SK-N-SH (cell line): Measurements from ENCODE around the gene ALPL. TPM values are rescaled to one million over a fixed set of nuclear protein-coding genes. Genes with fewer than 3 reads are reported as not detected.

ENCODE experiments used
- CTCF ChIA-PET: fragments of 300-600, 350-600 bp; formaldehyde crosslinking; extraction: SDS; loops from one replicate; lab custom pipeline; 2021; lab: Yijun Ruan, JAX
- POLR2A ChIA-PET: fragments of 350-600 bp; sonication (Branson Sonifier 250); formaldehyde crosslinking; extraction: SDS; loops from one replicate; lab custom pipeline; 2020; ENCODE audit warnings: antibody characterized with exemption, inconsistent platforms; lab: Yijun Ruan, JAX
- DNase-seq: peaks from one replicate; pipeline ENCODE4 v3.0.0; 2012
- H2AFZ ChIP-seq: fragments of 200-600 bp; sonication (generic); 2 replicates; pipeline ENCODE4 v1.8.1; 2016; ENCODE audit warnings: antibody characterized with exemption, mild to moderate bottlenecking, low read depth
- H3F3A ChIP-seq: fragments of 200-600 bp; sonication (generic); replicated peaks from 2 replicates; pipeline ENCODE3; 2016; ENCODE audit warnings: antibody characterized with exemption, mild to moderate bottlenecking; ENCODE audit not compliant: insufficient read depth
- H3K27ac ChIP-seq, 2 experiments: fragments of 200-500 bp in 1 of 2; fragments of 200-600 bp in 1 of 2; sonication (Bioruptor generic) in 1 of 2; sonication (generic), shearing (Covaris generic) in 1 of 2; 2 replicates each; pipeline versions ENCODE4 v1.5.1 to v1.6.1; 2014 to 2016; ENCODE audit warnings: low read depth in 2 of 2, inconsistent platforms in 1 of 2, low read length in 1 of 2, mild to moderate bottlenecking in 1 of 2, mixed read lengths in 1 of 2
- H3K27me3 ChIP-seq: fragments of 200-600 bp; sonication (generic), shearing (Covaris generic); 2 replicates; pipeline ENCODE4 v1.6.1; 2016; ENCODE audit warnings: mixed run types; ENCODE audit not compliant: insufficient read depth
- H3K36me3 ChIP-seq, 2 experiments: fragments of 200-500 bp in 1 of 2; fragments of 200-600 bp in 1 of 2; sonication (Bioruptor generic) in 1 of 2; sonication (generic) in 1 of 2; replicated peaks in 1 of 2; 2 replicates each; pipeline versions ENCODE3 to v1.5.1; 2014 to 2016; ENCODE audit warnings: low read length in 1 of 2, mild to moderate bottlenecking in 1 of 2; ENCODE audit not compliant: insufficient read depth in 2 of 2, control insufficient read depth in 1 of 2
- H3K4me1 ChIP-seq, 2 experiments: fragments of 200-500 bp in 1 of 2; fragments of 200-600 bp in 1 of 2; sonication (Bioruptor generic) in 1 of 2; sonication (generic), shearing (Covaris generic) in 1 of 2; 2 replicates each; pipeline versions ENCODE4 v1.5.1 to v1.6.1; 2014 to 2016; ENCODE audit warnings: low read depth in 1 of 2, low read length in 1 of 2, mixed run types in 1 of 2; ENCODE audit not compliant: insufficient read depth in 2 of 2, control insufficient read depth in 1 of 2
- H3K4me2 ChIP-seq: fragments of 200-600 bp; sonication (generic), shearing (Covaris generic); 2 replicates; pipeline ENCODE4 v1.6.1; 2017; ENCODE audit warnings: mixed run types
- H3K4me3 ChIP-seq, 2 experiments: fragments of 200-500 bp in 1 of 2; fragments of 200-600 bp in 1 of 2; sonication (Bioruptor generic) in 1 of 2; sonication (generic), shearing (Covaris generic) in 1 of 2; 2 replicates each; pipeline versions ENCODE4 v1.5.1 to v1.8.1; 2014 to 2016; ENCODE audit warnings: low read depth in 2 of 2, inconsistent platforms in 1 of 2, low read length in 1 of 2, mild to moderate bottlenecking in 1 of 2, mixed read lengths in 1 of 2, moderate library complexity in 1 of 2
- H3K79me2 ChIP-seq: fragments of 200-600 bp; sonication (generic); 2 replicates; pipeline ENCODE4 v1.8.1; 2017; ENCODE audit warnings: mild to moderate bottlenecking; ENCODE audit not compliant: insufficient read depth
- H3K9ac ChIP-seq: fragments of 200-600 bp; sonication (generic); 2 replicates; pipeline ENCODE4 v1.6.1; 2017; ENCODE audit warnings: mixed run types
- H3K9me2 ChIP-seq: fragments of 200-600 bp; sonication (generic); 2 replicates; pipeline ENCODE4 v1.6.1; 2017; ENCODE audit warnings: mixed run types
- H3K9me3 ChIP-seq: fragments of 200-600 bp; sonication (generic); 2 replicates; pipeline ENCODE4 v1.6.1; 2017; ENCODE audit warnings: mixed run types, mild to moderate bottlenecking, moderate library complexity
- H4K20me1 ChIP-seq: fragments of 200-600 bp; sonication (generic); 2 replicates; pipeline ENCODE4 v1.6.1; 2017; ENCODE audit warnings: mild to moderate bottlenecking, mixed run types; ENCODE audit not compliant: insufficient read depth
- CTCF ChIP-seq: fragments of 200-600 bp; sonication (generic); IDR thresholded peaks from 2 replicates; pipeline ENCODE4 v1.6.1; 2017; ENCODE audit warnings: antibody characterized with exemption, mild to moderate bottlenecking, moderate library complexity
- EZH2phosphoT487 ChIP-seq: fragments of 200-600 bp; sonication (generic); IDR thresholded peaks from 2 replicates; pipeline ENCODE4 v1.6.1; 2017; ENCODE audit warnings: low read depth, mixed run types, mild to moderate bottlenecking, antibody characterized with exemption, moderate library complexity, borderline replicate concordance
- FOXJ3 ChIP-seq: sonication (generic); formaldehyde crosslinking; IDR thresholded peaks from 2 replicates; pipeline ENCODE4 v1.5.1; 2020; ENCODE audit warnings: mild to moderate bottlenecking, missing genetic modification reagents
- IRF3 ChIP-seq: fragments of 150-350 bp; IDR thresholded peaks from 2 replicates; pipeline ENCODE4 v1.6.1; 2016; ENCODE audit warnings: mild to moderate bottlenecking, low read depth, low read length
- MAX ChIP-seq: IDR thresholded peaks from 2 replicates; pipeline ENCODE4 v1.4.0; 2012; ENCODE audit warnings: low read depth
- MEF2A ChIP-seq: IDR thresholded peaks from 2 replicates; pipeline ENCODE4 v1.4.0; 2012; ENCODE audit warnings: low read depth, borderline replicate concordance
- MXI1 ChIP-seq: IDR thresholded peaks from 2 replicates; pipeline ENCODE4 v1.6.1; 2012; ENCODE audit warnings: mild to moderate bottlenecking, low read depth, low read length, improper control_type of control experiment
- NRF1 ChIP-seq: IDR thresholded peaks from 2 replicates; pipeline ENCODE4 v1.6.1; 2012; ENCODE audit warnings: low read depth, mild to moderate bottlenecking, low read length
- RAD21 ChIP-seq: IDR thresholded peaks from 2 replicates; pipeline ENCODE4 v1.6.1; 2012; ENCODE audit warnings: mild to moderate bottlenecking, low read length
- RCOR1 ChIP-seq: fragments of 150-350 bp; IDR thresholded peaks from 2 replicates; pipeline ENCODE4 v1.6.1; 2017; ENCODE audit warnings: antibody characterized with exemption, low read length
- SMC3 ChIP-seq: IDR thresholded peaks from 2 replicates; pipeline ENCODE4 v1.6.1; 2012; ENCODE audit warnings: low read depth, low read length, improper control_type of control experiment
- TAF1 ChIP-seq: IDR thresholded peaks from 2 replicates; pipeline ENCODE4 v1.6.1; 2012; ENCODE audit warnings: low read depth, mild to moderate bottlenecking, low read length, moderate library complexity, borderline replicate concordance
- TEAD4 ChIP-seq: IDR thresholded peaks from 2 replicates; pipeline ENCODE4 v1.4.0; 2012; ENCODE audit warnings: mild to moderate bottlenecking, borderline replicate concordance; ENCODE audit not compliant: insufficient read depth
- YY1 ChIP-seq: IDR thresholded peaks from 2 replicates; pipeline ENCODE4 v1.4.0; 2012; ENCODE audit warnings: low read depth, mild to moderate bottlenecking
- WGBS: methylation state at CpG from one replicate; pipeline ENCODE4 v1.1.6; 2017; ENCODE audit warnings: low lambda C conversion rate; 5-methylcytosine and 5-hydroxymethylcytosine counted together
- polyA plus RNA-seq, 3 experiments: library from polyadenylated mRNA; depleted of rRNA; stranded (reverse); fragments of >200 nt; gene quantifications; 2 replicates each; pipeline ENCODE4 v1.2.3, GENCODE V29; 2012

ALPL gene
- polyA plus RNA-seq, 1 of the 3 experiments (the other 2 are of a cell fraction): 0.69 TPM

GRCh38 chr1:21610027-21610426 is 100.8 kb downstream of the ALPL start:
- H3K36me3 ChIP-seq: no peaks in the 10 kb centered on the region
- H4K20me1 ChIP-seq: no peaks in the 10 kb centered on the region
- WGBS: 81% methylated on average over 15 of the region's 16 CpGs
- no peaks in the 10 kb centered on the region for H3K9me3 ChIP-seq
- H3K4me1 ChIP-seq: no peaks in the 10 kb centered on the region
- H2AFZ ChIP-seq: no peak overlapping the region
- H3K9me2 ChIP-seq: no peaks in the 10 kb centered on the region
- H3K27ac ChIP-seq: no peak overlapping the region
- no peak for DNase-seq
- peaks cover 15% of the 10 kb centered on the region for H3K27me3 ChIP-seq
- TF ChIP-seq TEAD4 (no peak), MEF2A (no peak)
- TF ChIP-seq, all 33 proteins: peak for 0
- Histone ChIP-seq H3K4me3 (no peak overlapping the region), H3F3A (no peaks in the 10 kb centered on the region), H3K9ac (no peak overlapping the region), H3K4me2 (no peak overlapping the region), H3K79me2 (no peaks in the 10 kb centered on the region)
- CTCF ChIA-PET: interaction anchor here (6.0 kb wide), 1 partner anchor 14 kb away, joined by 28 read pairs; no protein-coding TSS in a partner anchor
- POLR2A ChIA-PET: no interaction called here

DNA sequence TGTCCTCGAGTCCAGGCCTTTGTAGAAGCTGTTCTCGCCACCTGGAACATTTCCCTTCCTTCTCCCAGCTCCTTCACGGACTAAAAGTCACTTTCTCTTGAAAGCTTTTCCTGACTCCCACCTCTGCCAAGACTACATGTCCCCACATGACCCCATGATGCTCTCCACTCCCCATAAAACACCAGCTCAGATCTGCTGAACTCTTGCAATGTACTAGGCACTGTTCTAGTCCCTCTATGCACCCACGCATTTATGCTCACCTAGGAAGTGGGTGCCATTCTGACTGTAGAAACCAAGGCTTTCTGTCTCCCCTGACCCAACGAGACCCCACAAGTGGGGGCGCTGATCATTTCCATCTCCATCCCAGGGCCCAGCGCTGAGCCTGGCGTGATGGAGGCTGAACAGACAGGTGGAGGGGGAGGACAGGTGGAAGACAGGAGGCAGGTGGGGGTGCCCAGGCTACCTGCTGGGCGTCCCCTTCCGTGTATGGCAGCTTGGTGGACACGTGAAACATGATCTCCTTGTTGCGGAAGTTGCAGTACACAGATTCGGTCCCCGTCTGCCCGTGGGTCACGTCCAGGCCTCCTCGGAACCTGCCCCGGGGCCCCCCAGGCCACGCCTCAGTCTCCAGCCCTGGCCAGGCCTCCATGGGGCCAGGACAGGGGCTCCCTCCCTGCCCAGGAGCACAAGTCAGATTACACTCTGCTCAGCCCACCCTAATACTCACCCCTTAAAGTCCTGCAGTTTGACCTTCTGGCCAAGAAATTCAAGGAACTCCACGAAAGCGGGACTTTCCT is 102.0 kb downstream of the ALPL start:
- 74% methylated on average over 19 of the region's 21 CpGs for WGBS
- H3K79me2 ChIP-seq: no peaks in the 10 kb centered on the region
- no peak overlapping the region for H3K27ac ChIP-seq
- H2AFZ ChIP-seq: no peak overlapping the region
- H3K9me2 ChIP-seq: no peaks in the 10 kb centered on the region
- DNase-seq: no peak
- CTCF ChIA-PET: interaction anchor here (1.5 to 6.0 kb wide), 2 partner anchors 15 to 48 kb away, joined by 4 to 28 read pairs; no protein-coding TSS in a partner anchor
- H3F3A ChIP-seq: no peaks in the 10 kb centered on the region
- H3K36me3 ChIP-seq: no peaks in the 10 kb centered on the region
- no peak overlapping the region for H3K9ac ChIP-seq
- H3K9me3 ChIP-seq: no peaks in the 10 kb centered on the region
- no peak overlapping the region for H3K4me3 ChIP-seq
- peaks cover 15% of the 10 kb centered on the region for H3K27me3 ChIP-seq
- no peak overlapping the region for H3K4me2 ChIP-seq
- no peaks in the 10 kb centered on the region for H4K20me1 ChIP-seq
- no peaks in the 10 kb centered on the region for H3K4me1 ChIP-seq
- TF ChIP-seq RCOR1: no peak
- TF ChIP-seq TAF1: no peak
- TF ChIP-seq SMC3: no peak
- no peak for TF ChIP-seq IRF3
- no peak for TF ChIP-seq MAX
- POLR2A ChIA-PET: no interaction called here

- H3K36me3 ChIP-seq: no peaks in the 10 kb centered on the region
- WGBS: 91% methylated on average over 13 of the region's 13 CpGs
- no peaks in the 10 kb centered on the region for H3K9me3 ChIP-seq
- no peaks in the 10 kb centered on the region for H3K4me1 ChIP-seq
- no peak overlapping the region for H2AFZ ChIP-seq
- H3K27me3 ChIP-seq: peaks cover 15% of the 10 kb centered on the region
- ChIA-PET CTCF (interaction anchor here (1.5 to 6.0 kb wide), 2 partner anchors 16 to 47 kb away, joined by 4 to 28 read pairs; no protein-coding TSS in a partner anchor), POLR2A (no interaction called here)
- no peaks in the 10 kb centered on the region for H3K79me2 ChIP-seq
- H3K4me2 ChIP-seq: no peak overlapping the region
- no peak for DNase-seq
- no peaks in the 10 kb centered on the region for H3F3A ChIP-seq
- no peaks in the 10 kb centered on the region for H3K9me2 ChIP-seq
- no peaks in the 10 kb centered on the region for H4K20me1 ChIP-seq
- H3K9ac ChIP-seq: no peak overlapping the region
- no peak overlapping the region for H3K27ac ChIP-seq
- no peak overlapping the region for H3K4me3 ChIP-seq
- TF ChIP-seq RAD21: no peak
- no peak for TF ChIP-seq EZH2phosphoT487
- TF ChIP-seq MXI1: no peak
- no peak for TF ChIP-seq IRF3
- no peak for TF ChIP-seq CTCF
- no peak for TF ChIP-seq YY1
- TF ChIP-seq TAF1: no peak
- TF ChIP-seq FOXJ3: no peak
- no peak for TF ChIP-seq NRF1
Measured at GRCh38 chr1:21612057-21612456, 102.8 kb downstream of the ALPL start.
